Suppressor macrophage treated with lipopolysaccharide for 1 hour (primary cell): Measurements from ENCODE around the gene QSOX1.
A peak's percentile ranks its signal among the peaks of the same experiment; 100 is the strongest.
"Not testable (repeated sequence)": the region's sequence is repeated elsewhere in the genome, so short reads cannot be mapped to it uniquely, and the experiment has no call there.

Experiments used
- DNase-seq, 3 donors: peaks; one replicate each; pipeline ENCODE4 v3.0.0-alpha.2; 2020 to 2022

QSOX1 gene

GRCh38 chr1:180154325-180155181, at the start of gene QSOX1:
Gene QSOX1, plus strand, starts transcription at chr1:180154869. Its CDS starts 39 bp downstream, at chr1:180154908.
- peak; percentile 93 to 97 (median 96) for DNase-seq

- no peak for DNase-seq
These were observed 42.6 kb upstream of the QSOX1 start for GRCh38 chr1:180112091-180112490.

DNA sequence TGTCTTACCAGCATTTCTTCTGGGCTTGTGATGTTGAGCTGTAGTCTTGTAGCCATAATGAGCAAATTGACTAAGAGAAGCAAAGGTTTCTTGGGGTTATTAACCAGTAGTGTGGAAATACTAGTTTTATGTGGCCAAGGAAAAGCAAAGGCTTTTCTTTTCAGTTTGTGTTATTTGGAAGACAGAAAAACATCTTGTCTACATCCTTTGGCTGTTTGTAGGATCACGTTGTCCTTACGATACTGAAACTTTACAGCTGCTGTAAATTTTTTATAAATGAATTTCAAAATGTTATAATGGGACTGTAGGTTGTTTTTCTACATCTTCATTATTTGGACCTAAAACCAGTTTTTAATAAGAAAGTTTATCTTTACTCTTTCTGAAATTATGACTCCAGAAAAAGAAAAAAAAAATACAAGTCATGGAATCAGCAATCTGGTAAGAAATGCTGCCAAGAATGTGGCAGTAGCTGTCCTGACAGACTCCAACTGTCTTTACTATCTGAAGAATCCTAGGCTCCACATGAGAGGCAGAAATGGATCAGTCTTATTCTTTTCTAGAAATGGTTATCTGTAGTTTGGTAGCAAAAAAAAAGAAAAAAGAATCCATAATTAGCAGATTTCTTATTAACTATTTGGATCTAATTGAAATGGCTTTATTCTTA, 41.6 kb upstream of the QSOX1 start:
- no peak for DNase-seq

DNA sequence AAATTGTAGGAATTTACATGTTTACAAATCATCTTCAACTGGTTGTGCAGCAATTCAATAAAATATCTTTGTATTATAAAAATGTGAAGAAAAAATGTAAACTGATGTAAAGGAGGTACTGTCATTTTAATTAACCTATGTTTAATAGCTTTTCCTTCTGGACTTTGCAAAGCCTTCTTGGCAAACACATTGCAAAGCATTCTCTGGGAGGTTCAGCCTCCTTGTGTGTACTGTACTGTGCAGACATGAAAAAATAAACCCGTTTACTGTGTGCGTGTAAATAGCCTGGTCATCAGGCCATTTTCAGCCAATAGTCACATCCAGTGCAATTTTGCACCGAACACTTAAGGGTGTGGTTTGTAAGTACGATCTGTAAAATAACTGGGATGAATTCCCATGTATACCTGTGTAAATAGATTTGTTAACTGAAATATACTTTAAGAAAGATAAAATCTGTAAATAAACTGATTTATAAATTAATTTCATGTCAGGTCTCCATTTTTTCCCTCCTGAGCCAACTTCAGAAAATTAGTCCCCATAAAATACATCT, 40.2 kb upstream of the QSOX1 start:
- no peak for DNase-seq

- DNase-seq, result peak; percentile 11 to 25 (median 21)
These were observed 37.5 kb upstream of the QSOX1 start for GRCh38 chr1:180116964-180117763.

DNA sequence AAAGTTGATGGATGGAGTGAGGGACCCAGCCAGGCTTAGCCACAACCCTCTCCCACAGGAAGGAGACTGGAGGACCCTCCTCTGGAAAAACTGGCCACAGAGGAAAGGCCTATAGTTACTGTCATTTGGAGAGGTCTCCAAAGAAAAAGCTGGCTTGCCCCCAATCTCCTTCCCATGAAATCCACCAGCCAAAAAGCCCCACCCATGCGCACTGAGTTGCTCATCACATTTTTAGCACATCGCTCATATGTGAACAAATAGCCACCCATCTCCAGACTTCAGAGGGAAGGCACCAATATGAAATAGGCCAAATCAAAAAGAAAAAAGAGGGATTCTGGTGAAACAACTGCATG, 36.9 kb upstream of the QSOX1 start:
- no peak for DNase-seq

DNA sequence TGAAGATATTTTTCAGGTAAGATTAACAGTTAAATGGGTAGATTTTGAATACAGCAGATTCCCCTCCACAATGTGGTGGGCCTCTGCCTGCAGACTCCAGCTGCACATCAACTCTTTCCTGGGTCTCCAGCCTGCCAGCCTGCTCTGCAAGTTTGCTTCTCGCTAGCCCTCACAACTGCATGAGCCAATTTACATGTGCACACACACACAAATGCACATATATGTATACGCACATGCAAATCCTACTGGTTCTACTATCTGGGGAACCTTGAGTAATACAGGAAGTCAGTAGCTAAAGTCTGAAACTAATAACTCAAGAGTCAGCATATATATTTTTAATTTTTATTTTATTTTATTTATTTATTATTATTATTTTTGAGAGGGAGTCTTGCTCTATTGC, 34.8 kb upstream of the QSOX1 start:
- peak in 1 of 3 donors; percentile 11 for DNase-seq

GRCh38 chr1:180123463-180123936, 31.2 kb upstream of the QSOX1 start:
- peak in 1 of 3 donors; percentile 23 for DNase-seq

- no peak for DNase-seq
These were observed 24.0 kb upstream of the QSOX1 start for GRCh38 chr1:180130651-180131050.

GRCh38 chr1:180131510-180131909, 23.2 kb upstream of the QSOX1 start:
- DNase-seq, result peak; percentile 86 to 93 (median 88)

DNA sequence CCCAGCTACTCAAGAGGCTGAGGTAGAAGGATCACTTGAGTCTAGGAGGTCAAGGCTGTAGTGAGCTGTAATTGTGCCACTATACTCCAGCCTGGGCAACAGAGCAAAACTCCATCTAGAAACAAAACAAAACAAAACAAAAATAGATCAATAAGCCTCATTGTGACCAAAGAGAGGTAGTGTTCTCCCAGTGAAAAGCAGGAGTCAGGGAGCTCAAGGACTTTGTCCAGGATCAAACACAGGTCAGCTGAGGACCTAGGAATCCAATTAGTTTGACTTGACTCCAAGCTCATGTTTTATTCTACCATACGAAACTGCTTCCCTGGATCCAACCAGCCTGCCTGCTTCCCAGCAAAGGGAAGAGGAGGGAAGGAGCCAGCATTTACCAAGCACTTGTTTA, 21.5 kb upstream of the QSOX1 start:
- no peak for DNase-seq

DNA sequence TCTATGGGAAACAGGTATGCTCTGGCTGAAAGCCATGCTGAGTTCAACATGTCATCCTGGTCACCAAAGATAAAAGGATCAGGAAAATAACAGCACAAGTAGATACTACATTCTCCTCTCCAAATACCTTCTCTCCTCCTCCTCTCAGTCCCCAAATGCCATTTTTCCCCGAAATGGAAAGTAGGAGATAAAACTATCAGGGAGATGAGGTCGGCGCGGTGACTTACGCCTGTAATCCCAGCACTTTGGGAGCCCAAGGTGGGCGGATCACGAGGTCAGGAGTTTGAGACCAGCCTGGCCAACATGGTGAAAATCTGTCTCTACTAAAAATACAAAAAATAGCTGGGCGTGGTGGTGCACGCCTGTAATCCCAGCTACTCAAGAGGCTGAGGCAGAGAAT, 21.0 kb upstream of the QSOX1 start:
- not testable (repeated sequence) for DNase-seq

DNA sequence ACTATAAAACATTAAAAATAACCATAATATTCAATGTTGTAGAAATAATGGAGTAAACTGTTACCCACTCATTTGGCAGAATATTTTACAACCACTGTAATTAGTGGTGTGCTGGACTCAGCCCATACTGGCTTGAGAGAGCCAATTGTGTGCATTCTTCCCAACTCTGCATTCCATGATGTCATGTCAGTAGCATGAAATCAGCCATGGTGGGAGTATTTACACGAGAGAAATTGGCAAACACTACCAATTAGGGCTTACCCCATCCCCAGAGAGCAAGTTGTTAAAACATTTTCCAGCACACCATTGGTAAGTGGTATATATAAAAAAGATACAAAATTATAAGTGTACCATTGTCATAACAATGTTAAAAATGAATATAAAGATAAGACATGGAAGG, 19.1 kb upstream of the QSOX1 start:
- DNase-seq, result no peak

- peak in 1 of 3 donors; percentile 18 for DNase-seq
These were observed 18.2 kb upstream of the QSOX1 start for GRCh38 chr1:180136331-180136967.

DNA sequence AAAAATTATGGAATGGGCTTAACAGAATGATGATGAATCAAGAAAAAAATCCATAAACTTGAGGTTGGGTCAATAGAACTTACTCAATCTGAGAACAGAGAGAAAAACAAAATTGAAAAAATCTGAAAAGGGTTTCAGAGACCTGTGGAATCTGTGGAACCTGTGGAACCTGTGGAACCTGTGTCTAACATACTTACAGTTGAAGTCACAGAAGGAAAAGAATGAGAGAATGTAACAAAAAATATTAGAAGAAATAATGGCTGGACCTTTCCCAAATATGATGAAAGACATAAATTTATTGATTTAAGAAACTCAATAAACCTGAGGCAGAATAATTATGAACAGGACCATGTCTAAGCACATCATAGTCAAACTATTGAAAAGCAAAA, 17.7 kb upstream of the QSOX1 start:
- DNase-seq, result no peak

DNA sequence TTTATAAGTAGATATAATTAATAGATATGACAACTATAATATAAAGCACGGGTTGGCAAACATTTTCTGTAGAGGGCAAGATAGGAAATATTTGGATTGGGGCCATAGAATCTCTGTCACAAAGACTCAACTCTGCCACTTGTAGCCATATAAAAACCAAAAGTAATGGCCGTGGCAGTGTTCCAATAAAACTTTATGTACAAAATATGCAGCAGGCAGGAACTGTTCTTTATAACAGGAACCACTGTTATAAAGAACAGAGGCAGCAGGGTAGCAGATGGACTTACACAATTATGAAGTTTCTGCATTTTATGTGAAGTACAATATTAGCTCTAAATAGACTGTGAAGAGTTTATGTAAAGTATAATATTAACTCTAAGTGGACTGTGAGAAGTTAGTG, 16.9 kb upstream of the QSOX1 start:
- peak; percentile 26 to 45 (median 42) for DNase-seq

DNA sequence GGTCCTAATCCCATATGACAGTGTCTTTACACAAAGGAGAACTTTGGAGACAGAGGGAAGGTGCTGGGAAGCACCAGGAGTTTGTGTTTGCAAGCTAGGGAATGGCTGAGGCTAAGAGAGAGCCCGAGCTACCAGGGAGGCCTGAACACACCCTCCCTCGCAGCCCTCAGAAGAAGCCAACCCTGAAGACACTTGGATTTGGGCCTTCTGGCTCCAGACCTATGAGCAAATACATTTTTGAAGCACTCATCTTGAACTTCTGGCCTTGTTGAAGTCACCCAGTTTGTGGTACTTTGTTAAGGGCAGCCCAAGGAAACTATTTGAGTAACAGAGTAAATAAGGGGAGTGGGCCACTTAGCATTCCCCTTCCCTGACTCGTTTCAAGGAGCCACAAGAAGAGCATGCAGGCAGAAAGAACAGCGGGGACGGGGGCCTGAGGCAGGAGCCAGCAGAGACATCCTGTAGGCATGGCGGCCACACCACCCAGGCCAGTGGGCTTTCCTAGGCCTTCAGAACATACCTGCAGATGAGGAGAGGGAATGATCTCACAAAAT, 13.2 kb upstream of the QSOX1 start:
- DNase-seq, result peak in 1 of 3 donors; percentile 14

- peak in 1 of 3 donors; percentile 11 for DNase-seq
These were observed 11.3 kb upstream of the QSOX1 start for GRCh38 chr1:180143359-180143758.

- DNase-seq, result no peak
These were observed 9.9 kb upstream of the QSOX1 start for GRCh38 chr1:180144659-180145357.

GRCh38 chr1:180145446-180145845, 9.2 kb upstream of the QSOX1 start:
- no peak for DNase-seq

- DNase-seq, result peak; percentile 78 to 82 (median 79)
These were observed 3.7 kb upstream of the QSOX1 start for GRCh38 chr1:180150982-180151381.
